ENCODE results near the gene BLNK.

The BLNK gene

DNA sequence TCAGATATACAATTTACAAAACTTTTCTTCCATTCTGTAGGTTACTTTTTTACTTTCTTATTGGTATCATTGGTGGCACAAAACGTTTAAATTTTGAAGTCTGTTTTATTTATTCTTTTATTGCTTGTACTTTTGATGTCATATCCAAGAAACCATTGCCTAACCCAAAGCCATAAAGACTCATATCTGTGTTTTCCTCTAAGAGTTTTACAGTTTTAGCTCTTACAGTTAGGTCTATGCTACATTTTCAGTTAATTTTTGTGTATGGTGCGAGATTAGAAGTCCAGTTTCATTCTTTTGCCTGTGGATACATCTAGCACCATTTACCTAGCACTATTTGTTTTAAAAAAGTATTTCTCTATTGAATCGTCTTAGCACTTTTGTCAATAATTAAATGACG is 53.7 kb downstream of the BLNK start:
- no peak overlapping the region for H3K4me2 ChIP-seq (ENCODE audit: insufficient read depth, low read length)
- H3K9ac ChIP-seq (ENCODE audit: low read depth, low read length) = no peak overlapping the region
- ATAC-seq (ENCODE audit: insufficient read depth, low read depth) = no peak
- no peak overlapping the region for H3K27ac ChIP-seq (ENCODE audit: low read length)
- H4K20me1 ChIP-seq (ENCODE audit: insufficient read depth, low read length) = no peaks in the 10 kb centered on the region
- no peaks in the 10 kb centered on the region for H3K9me3 ChIP-seq (ENCODE audit: insufficient read depth, low read length, severe bottlenecking)
- no peaks in the 10 kb centered on the region for H3K36me3 ChIP-seq (ENCODE audit: insufficient read depth, low read length)
- H3K4me1 ChIP-seq (ENCODE audit: insufficient read depth, low read length) = no peaks in the 10 kb centered on the region
- no peaks in the 10 kb centered on the region for H3K79me2 ChIP-seq (ENCODE audit: insufficient read depth, low read length)
- H3K27me3 ChIP-seq (ENCODE audit: insufficient read depth, low read length, poor library complexity) = no peaks in the 10 kb centered on the region
- TF ChIP-seq EZH2 (IDR thresholded peaks at IDR 0.05; ENCODE audit: borderline replicate concordance, low read depth, low read length, severe bottlenecking) = no peak
- TF ChIP-seq, protein P1, sequence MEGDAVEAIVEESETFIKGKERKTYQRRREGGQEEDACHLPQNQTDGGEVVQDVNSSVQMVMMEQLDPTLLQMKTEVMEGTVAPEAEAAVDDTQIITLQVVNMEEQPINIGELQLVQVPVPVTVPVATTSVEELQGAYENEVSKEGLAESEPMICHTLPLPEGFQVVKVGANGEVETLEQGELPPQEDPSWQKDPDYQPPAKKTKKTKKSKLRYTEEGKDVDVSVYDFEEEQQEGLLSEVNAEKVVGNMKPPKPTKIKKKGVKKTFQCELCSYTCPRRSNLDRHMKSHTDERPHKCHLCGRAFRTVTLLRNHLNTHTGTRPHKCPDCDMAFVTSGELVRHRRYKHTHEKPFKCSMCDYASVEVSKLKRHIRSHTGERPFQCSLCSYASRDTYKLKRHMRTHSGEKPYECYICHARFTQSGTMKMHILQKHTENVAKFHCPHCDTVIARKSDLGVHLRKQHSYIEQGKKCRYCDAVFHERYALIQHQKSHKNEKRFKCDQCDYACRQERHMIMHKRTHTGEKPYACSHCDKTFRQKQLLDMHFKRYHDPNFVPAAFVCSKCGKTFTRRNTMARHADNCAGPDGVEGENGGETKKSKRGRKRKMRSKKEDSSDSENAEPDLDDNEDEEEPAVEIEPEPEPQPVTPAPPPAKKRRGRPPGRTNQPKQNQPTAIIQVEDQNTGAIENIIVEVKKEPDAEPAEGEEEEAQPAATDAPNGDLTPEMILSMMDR (IDR thresholded peaks at IDR 0.05; ENCODE audit: borderline replicate concordance, extremely low read depth, low read length, poor library complexity, severe bottlenecking) = no peak
- no peak for DNase-seq
- H2AFZ ChIP-seq (ENCODE audit: low read depth, low read length) = no peak overlapping the region
- H3K4me3 ChIP-seq (ENCODE audit: low read depth in 1 of 2, low read length in 2 of 2) = no peak overlapping the region

DNA sequence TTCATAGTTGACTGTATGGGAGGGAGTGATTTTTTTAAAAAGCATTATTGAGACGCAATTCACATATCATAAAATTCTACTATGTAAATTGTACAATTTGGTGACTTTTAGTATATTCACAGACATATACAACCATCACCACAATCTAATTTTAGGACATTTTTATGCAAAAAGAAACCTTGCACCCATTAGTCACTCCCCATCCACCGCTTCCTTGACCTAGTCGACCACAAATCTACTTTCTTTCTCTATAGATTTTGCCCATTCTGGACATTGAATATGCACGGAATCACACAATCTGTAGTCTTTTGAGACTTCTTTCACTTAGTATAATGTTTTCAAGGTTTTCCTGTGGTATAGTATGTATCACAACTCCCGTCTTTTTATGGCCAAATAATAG is 54.6 kb downstream of the BLNK start:
- Histone ChIP-seq H3K79me2 (ENCODE audit: insufficient read depth, low read length) (no peaks in the 10 kb centered on the region), H4K20me1 (ENCODE audit: insufficient read depth, low read length) (no peaks in the 10 kb centered on the region), H3K27ac (ENCODE audit: low read length) (no peak overlapping the region), H2AFZ (ENCODE audit: low read depth, low read length) (no peak overlapping the region), H3K9me3 (ENCODE audit: insufficient read depth, low read length, severe bottlenecking) (no peaks in the 10 kb centered on the region), H3K4me2 (ENCODE audit: insufficient read depth, low read length) (no peak overlapping the region), H3K36me3 (ENCODE audit: insufficient read depth, low read length) (no peaks in the 10 kb centered on the region), H3K4me1 (ENCODE audit: insufficient read depth, low read length) (no peaks in the 10 kb centered on the region), H3K27me3 (ENCODE audit: insufficient read depth, low read length, poor library complexity) (no peaks in the 10 kb centered on the region), H3K9ac (ENCODE audit: low read depth, low read length) (no peak overlapping the region), H3K4me3 (ENCODE audit: low read depth in 1 of 2, low read length in 2 of 2) (no peak overlapping the region)
- DNase-seq (no peak), ATAC-seq (ENCODE audit: insufficient read depth, low read depth) (no peak)
- TF ChIP-seq, protein P1 (IDR thresholded peaks at IDR 0.05; ENCODE audit: borderline replicate concordance, extremely low read depth, low read length, poor library complexity, severe bottlenecking) = no peak
- no peak for TF ChIP-seq EZH2 (IDR thresholded peaks at IDR 0.05; ENCODE audit: borderline replicate concordance, low read depth, low read length, severe bottlenecking)

DNA sequence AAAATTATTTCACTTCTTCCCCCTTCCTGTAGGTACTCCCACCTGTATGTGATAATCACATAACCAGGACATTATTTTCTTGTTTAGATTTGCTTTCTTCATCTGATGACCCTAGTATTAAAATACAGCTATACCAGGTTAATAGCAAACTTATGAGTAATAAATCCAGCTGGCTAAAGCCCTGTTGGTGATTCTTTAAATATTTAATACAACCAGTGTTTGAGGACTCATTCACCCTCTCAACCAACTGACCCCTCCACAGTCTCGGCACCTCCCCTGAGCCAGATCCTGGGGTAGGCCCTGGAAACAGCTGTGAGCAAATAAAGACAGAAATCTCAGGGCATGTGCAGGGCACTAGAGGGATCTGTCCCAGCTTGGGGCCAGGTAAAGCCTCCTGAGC is 58.5 kb downstream of the BLNK start:
- Histone ChIP-seq H3K9me3 (ENCODE audit: insufficient read depth, low read length, severe bottlenecking) (no peaks in the 10 kb centered on the region), H3K4me1 (ENCODE audit: insufficient read depth, low read length) (no peaks in the 10 kb centered on the region), H3K27me3 (ENCODE audit: insufficient read depth, low read length, poor library complexity) (no peaks in the 10 kb centered on the region), H2AFZ (ENCODE audit: low read depth, low read length) (no peak overlapping the region), H3K4me2 (ENCODE audit: insufficient read depth, low read length) (no peak overlapping the region), H3K27ac (ENCODE audit: low read length) (no peak overlapping the region), H3K79me2 (ENCODE audit: insufficient read depth, low read length) (no peaks in the 10 kb centered on the region), H3K9ac (ENCODE audit: low read depth, low read length) (no peak overlapping the region), H3K4me3 (ENCODE audit: low read depth in 1 of 2, low read length in 2 of 2) (no peak overlapping the region), H3K36me3 (ENCODE audit: insufficient read depth, low read length) (no peaks in the 10 kb centered on the region), H4K20me1 (ENCODE audit: insufficient read depth, low read length) (no peaks in the 10 kb centered on the region)
- DNase-seq = no peak
- ATAC-seq (ENCODE audit: insufficient read depth, low read depth) = no peak
- TF ChIP-seq, protein P1 (IDR thresholded peaks at IDR 0.05; ENCODE audit: borderline replicate concordance, extremely low read depth, low read length, poor library complexity, severe bottlenecking) = no peak
- no peak for TF ChIP-seq EZH2 (IDR thresholded peaks at IDR 0.05; ENCODE audit: borderline replicate concordance, low read depth, low read length, severe bottlenecking)

DNA sequence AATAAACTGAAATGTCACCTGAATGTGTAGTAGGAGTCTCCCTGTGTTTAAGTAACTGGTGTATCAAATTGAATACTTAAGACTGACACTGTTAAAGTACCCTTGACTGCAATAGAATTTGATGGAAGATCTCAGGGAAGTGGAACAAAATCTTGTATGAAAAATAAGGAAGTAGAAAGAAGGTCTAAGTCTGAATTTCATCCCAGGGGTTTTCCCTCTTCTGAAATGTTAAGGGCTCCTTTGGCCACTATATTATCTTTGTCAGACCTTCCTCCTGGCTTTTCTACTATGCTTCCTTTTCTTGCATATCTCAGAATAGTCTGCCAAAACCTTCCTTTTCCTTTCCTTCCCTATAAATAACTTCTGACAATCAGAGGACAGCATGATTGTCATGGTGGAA is 59.6 kb downstream of the BLNK start:
- no peaks in the 10 kb centered on the region for H3K27me3 ChIP-seq (ENCODE audit: insufficient read depth, low read length, poor library complexity)
- DNase-seq (no peak), ATAC-seq (ENCODE audit: insufficient read depth, low read depth) (no peak)
- no peak overlapping the region for H3K4me2 ChIP-seq (ENCODE audit: insufficient read depth, low read length)
- H3K36me3 ChIP-seq (ENCODE audit: insufficient read depth, low read length) = no peaks in the 10 kb centered on the region
- no peaks in the 10 kb centered on the region for H4K20me1 ChIP-seq (ENCODE audit: insufficient read depth, low read length)
- TF ChIP-seq EZH2 (IDR thresholded peaks at IDR 0.05; ENCODE audit: borderline replicate concordance, low read depth, low read length, severe bottlenecking) = no peak
- TF ChIP-seq, protein P1 (IDR thresholded peaks at IDR 0.05; ENCODE audit: borderline replicate concordance, extremely low read depth, low read length, poor library complexity, severe bottlenecking) = no peak
- H3K4me3 ChIP-seq (ENCODE audit: low read depth in 1 of 2, low read length in 2 of 2) = no peak overlapping the region
- H3K4me1 ChIP-seq (ENCODE audit: insufficient read depth, low read length) = no peaks in the 10 kb centered on the region
- H3K9me3 ChIP-seq (ENCODE audit: insufficient read depth, low read length, severe bottlenecking) = no peaks in the 10 kb centered on the region
- H3K9ac ChIP-seq (ENCODE audit: low read depth, low read length) = no peak overlapping the region
- H2AFZ ChIP-seq (ENCODE audit: low read depth, low read length) = no peak overlapping the region
- no peaks in the 10 kb centered on the region for H3K79me2 ChIP-seq (ENCODE audit: insufficient read depth, low read length)
- H3K27ac ChIP-seq (ENCODE audit: low read length) = no peak overlapping the region

Data from DND-41 (cell line).